ENCODE data around the gene MEN1. TPM values are rescaled to one million over a fixed set of nuclear protein-coding genes. Genes with fewer than 3 reads are reported as not detected.

MEN1 gene
- polyA plus RNA-seq, 1 donor (not counting 4 experiments of a cell fraction or from before 2014, with no cell fraction given): 14.2 TPM

DNA sequence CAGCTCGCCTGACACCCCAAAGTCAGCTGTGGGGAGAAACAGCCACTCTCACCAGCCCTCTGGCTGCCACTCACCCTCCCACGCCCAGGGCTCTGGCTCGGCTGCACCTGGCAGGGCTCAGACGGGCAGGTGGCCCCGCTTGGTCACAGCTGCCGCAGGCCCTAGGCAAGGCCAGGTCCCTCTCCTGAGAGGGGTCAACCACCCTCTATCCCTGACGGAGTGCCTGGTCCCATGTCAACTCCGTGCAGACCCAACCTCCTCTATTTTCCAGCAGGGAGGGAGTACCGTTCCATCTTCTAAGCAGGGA is 9.2 kb downstream of the MEN1 start:
- TF ChIP-seq, protein P1, sequence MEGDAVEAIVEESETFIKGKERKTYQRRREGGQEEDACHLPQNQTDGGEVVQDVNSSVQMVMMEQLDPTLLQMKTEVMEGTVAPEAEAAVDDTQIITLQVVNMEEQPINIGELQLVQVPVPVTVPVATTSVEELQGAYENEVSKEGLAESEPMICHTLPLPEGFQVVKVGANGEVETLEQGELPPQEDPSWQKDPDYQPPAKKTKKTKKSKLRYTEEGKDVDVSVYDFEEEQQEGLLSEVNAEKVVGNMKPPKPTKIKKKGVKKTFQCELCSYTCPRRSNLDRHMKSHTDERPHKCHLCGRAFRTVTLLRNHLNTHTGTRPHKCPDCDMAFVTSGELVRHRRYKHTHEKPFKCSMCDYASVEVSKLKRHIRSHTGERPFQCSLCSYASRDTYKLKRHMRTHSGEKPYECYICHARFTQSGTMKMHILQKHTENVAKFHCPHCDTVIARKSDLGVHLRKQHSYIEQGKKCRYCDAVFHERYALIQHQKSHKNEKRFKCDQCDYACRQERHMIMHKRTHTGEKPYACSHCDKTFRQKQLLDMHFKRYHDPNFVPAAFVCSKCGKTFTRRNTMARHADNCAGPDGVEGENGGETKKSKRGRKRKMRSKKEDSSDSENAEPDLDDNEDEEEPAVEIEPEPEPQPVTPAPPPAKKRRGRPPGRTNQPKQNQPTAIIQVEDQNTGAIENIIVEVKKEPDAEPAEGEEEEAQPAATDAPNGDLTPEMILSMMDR (optimal IDR thresholded peaks at IDR 0.05 in 1 of 3, IDR thresholded peaks at IDR 0.05 in 1 of 3, conservative IDR thresholded peaks at IDR 0.05 in 1 of 3; ENCODE audit: extremely low read depth in 1 of 3, insufficient read depth in 2 of 3, low read length in 3 of 3): no peak
- TF ChIP-seq EZH2 (IDR thresholded peaks at IDR 0.05; ENCODE audit: low read length): no peak
- H3K4me2 ChIP-seq (ENCODE audit: control insufficient read depth, extremely low read depth, insufficient read depth, low read depth, low read length): no peak overlapping the region
- H3K9me3 ChIP-seq (ENCODE audit: control insufficient read depth, low read depth, low read length): no peaks in the 10 kb centered on the region
- no peak overlapping the region for H3K27ac ChIP-seq (ENCODE audit: control insufficient read depth, insufficient read depth, low read length)
- no peaks in the 10 kb centered on the region for H3K9me1 ChIP-seq (ENCODE audit: control insufficient read depth, extremely low read depth, insufficient read depth, low read length)
- no peak overlapping the region for H2AFZ ChIP-seq (ENCODE audit: control insufficient read depth, low read length)
- no peaks in the 10 kb centered on the region for H4K20me1 ChIP-seq (ENCODE audit: control insufficient read depth, extremely low read depth, insufficient read depth, low read length)
- H3K4me3 ChIP-seq (ENCODE audit: control insufficient read depth in 2 of 3, extremely low read depth in 1 of 3, insufficient read depth in 2 of 3, low read depth in 1 of 3, low read length in 3 of 3): no peak overlapping the region
- H3K9ac ChIP-seq (ENCODE audit: control insufficient read depth, extremely low read depth, insufficient read depth, low read length): no peak overlapping the region
- no peaks in the 10 kb centered on the region for H3K27me3 ChIP-seq (ENCODE audit: control insufficient read depth, extremely low read depth, insufficient read depth, low read length)
- peaks cover 9 to 11% of the 10 kb centered on the region in 2 experiments for H3K36me3 ChIP-seq (ENCODE audit: control insufficient read depth in 2 of 2, extremely low read depth in 1 of 2, insufficient read depth in 2 of 2, low read length in 2 of 2)
- H3K79me2 ChIP-seq (ENCODE audit: control insufficient read depth, insufficient read depth, low read length): no peaks in the 10 kb centered on the region
- peaks cover 14% of the 10 kb centered on the region for H3K4me1 ChIP-seq (ENCODE audit: control insufficient read depth, extremely low read depth, insufficient read depth, low read length)
- DNase-seq (ENCODE audit: low read depth, low spot score): no peak
- no peak for FAIRE-seq
- dilution Hi-C loops (cut with MboI; ENCODE audit: extremely low pct_ligation_motif_present, low sequenced_read_pairs): no loop called here

DNA sequence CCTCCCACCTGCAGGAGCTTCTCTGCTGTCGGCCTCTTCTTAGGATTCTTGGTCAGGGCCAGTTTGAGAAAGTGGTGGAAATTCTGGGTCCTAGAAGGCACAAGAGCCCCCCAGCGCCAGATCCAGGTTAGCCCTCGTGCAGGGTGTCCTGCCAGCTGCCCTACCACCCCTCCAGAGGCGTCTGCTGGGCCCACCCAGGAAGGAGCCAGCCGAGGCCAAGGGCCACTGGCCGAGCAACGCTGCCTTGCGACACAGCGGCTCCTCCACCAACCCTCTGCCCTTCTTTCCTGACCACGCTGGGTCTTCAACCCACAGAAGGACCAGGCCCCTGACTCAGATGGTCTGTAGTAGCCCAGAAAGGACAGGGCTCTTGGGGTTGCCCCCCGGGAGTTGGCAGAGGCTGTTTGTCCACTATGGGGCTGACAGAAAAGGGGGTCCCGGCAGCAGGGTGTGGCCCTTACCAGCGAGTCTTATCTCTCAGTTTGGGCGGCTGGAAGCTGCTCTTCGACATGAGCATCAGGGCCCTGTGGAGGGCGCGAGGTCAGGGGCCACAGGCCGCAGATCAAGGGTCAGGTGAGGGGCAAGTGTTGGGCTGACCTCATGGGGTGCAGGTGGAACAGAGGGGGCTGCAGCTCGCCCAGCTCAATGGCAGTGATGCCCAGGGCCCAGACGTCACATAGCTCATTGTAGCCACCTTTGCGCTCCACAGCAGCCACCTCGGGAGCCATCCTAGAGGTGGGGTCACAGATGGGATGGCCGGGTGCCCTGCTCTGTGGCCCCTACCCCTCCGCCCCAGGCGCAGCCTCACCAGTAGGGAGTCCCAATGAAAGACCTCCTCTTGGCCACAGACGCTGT is 9.8 kb downstream of the MEN1 start:
- no peak overlapping the region for H3K4me2 ChIP-seq (ENCODE audit: control insufficient read depth, extremely low read depth, insufficient read depth, low read depth, low read length)
- no peak overlapping the region for H3K4me3 ChIP-seq (ENCODE audit: control insufficient read depth in 2 of 3, extremely low read depth in 1 of 3, insufficient read depth in 2 of 3, low read depth in 1 of 3, low read length in 3 of 3)
- no peaks in the 10 kb centered on the region for H3K9me1 ChIP-seq (ENCODE audit: control insufficient read depth, extremely low read depth, insufficient read depth, low read length)
- no peaks in the 10 kb centered on the region for H3K27me3 ChIP-seq (ENCODE audit: control insufficient read depth, extremely low read depth, insufficient read depth, low read length)
- TF ChIP-seq EZH2 (IDR thresholded peaks at IDR 0.05; ENCODE audit: low read length): no peak
- TF ChIP-seq, protein P1 (optimal IDR thresholded peaks at IDR 0.05 in 1 of 3, IDR thresholded peaks at IDR 0.05 in 1 of 3, conservative IDR thresholded peaks at IDR 0.05 in 1 of 3; ENCODE audit: extremely low read depth in 1 of 3, insufficient read depth in 2 of 3, low read length in 3 of 3): no peak
- H4K20me1 ChIP-seq (ENCODE audit: control insufficient read depth, extremely low read depth, insufficient read depth, low read length): no peaks in the 10 kb centered on the region
- no peak overlapping the region for H3K27ac ChIP-seq (ENCODE audit: control insufficient read depth, insufficient read depth, low read length)
- H3K36me3 ChIP-seq (ENCODE audit: control insufficient read depth in 2 of 2, extremely low read depth in 1 of 2, insufficient read depth in 2 of 2, low read length in 2 of 2): peaks cover 8 to 9% of the 10 kb centered on the region in 2 experiments
- no peak overlapping the region for H3K9ac ChIP-seq (ENCODE audit: control insufficient read depth, extremely low read depth, insufficient read depth, low read length)
- no peak for FAIRE-seq
- no peak overlapping the region for H2AFZ ChIP-seq (ENCODE audit: control insufficient read depth, low read length)
- H3K4me1 ChIP-seq (ENCODE audit: control insufficient read depth, extremely low read depth, insufficient read depth, low read length): peaks cover 14% of the 10 kb centered on the region
- no peaks in the 10 kb centered on the region for H3K9me3 ChIP-seq (ENCODE audit: control insufficient read depth, low read depth, low read length)
- no peaks in the 10 kb centered on the region for H3K79me2 ChIP-seq (ENCODE audit: control insufficient read depth, insufficient read depth, low read length)
- DNase-seq (ENCODE audit: low read depth, low spot score): no peak
- dilution Hi-C loops (cut with MboI; ENCODE audit: extremely low pct_ligation_motif_present, low sequenced_read_pairs): no loop called here

All from keratinocyte (primary cell).